GM10847 (cell line): ENCODE results near the gene SUV39H2.

Experiments used
- POLR2A ChIP-seq: IDR thresholded peaks from 2 replicates; pipeline ENCODE4 v1.6.1; 2011; ENCODE audit not compliant: insufficient read length; ENCODE audit errors: extremely low read depth

The SUV39H2 gene

DNA sequence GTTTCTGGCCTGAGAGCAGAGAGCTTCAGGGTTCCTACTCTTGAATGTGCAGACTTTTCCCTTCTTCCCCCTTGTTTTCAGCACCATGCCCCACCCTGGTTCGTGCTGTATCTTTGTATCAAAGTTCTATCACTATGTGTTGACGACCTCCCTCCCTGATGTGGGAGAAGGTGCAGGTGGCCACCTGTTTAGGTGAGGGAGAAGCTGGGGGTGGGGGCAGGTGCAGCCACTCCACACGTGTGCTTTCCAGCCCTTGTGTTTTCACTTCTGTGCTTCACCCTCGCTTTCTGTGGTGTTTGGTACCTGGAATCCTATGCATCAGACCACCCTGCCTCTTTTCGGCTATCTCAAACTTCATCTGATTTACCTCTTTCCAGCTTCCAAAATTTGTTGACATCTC is 19.6 kb upstream of the SUV39H2 start:
- no peak for TF ChIP-seq POLR2A

DNA sequence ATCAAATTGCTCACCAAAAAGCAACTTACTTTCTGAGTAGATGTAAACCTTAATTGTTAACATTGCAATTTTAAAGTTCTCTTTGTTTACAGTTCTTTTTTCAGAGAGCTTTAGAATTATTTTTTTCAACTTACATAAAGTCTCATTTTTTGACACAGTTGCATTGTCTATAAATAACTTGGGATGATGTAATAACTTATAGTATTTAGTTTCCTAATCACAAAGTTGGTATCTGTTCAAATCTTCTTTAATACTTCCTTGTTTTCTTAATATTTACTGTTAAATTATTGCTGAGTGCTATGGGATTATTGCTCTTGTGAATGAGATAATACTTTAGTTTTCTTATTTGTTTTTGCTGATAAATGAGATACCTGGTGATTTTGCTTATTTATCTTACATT is 18.9 kb upstream of the SUV39H2 start:
- no peak for TF ChIP-seq POLR2A

DNA sequence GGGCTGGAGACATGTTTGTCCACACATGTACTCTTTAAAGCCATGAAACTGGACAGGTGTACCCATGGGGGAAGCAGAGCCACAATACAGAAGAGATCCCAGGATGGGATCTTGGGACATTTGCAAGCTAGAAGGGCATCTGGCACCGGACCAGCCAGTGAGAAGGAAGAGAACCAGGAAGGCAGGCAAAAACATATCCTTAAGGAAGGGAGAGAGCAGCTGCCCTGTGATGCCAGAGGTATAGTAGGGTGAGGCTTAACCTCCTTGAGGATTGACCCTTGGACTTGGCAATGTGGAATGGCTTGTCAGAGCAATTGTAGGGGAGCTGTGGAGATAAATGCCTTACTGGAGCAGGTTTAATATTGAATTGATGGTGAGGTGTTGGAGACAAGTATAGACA is 17.9 kb upstream of the SUV39H2 start:
- no peak for TF ChIP-seq POLR2A

DNA sequence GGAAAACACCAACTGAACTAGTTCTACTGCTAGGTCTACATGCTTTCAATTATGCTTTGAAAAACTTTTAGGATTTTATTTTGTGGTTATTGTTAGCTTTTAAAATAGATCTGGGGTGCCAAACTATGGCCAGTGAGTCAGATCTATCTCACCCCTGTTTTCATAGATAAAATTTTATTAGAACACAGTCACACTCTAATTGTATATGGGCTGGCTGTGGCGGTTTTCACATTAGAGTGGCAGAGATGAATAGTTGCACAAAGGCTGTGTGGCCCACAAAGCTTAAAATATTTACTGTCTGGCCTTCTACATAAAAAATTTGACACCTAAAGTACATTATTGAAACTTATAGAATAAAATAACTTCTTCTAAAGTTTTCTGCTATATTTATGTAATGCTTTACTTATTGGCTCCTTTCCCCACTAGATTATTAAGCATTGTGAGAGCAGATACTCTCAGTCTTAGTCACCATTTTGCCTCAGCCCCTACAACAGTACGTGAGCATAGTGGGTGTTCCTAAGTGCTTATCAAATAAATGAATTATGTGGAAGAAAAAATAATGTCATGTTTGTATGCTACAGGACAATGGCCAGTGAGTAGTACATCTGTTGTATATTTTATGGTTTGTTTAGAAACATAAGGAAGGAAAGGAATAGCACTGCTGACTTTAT is 5.4 kb upstream of the SUV39H2 start:
- TF ChIP-seq POLR2A = no peak

DNA sequence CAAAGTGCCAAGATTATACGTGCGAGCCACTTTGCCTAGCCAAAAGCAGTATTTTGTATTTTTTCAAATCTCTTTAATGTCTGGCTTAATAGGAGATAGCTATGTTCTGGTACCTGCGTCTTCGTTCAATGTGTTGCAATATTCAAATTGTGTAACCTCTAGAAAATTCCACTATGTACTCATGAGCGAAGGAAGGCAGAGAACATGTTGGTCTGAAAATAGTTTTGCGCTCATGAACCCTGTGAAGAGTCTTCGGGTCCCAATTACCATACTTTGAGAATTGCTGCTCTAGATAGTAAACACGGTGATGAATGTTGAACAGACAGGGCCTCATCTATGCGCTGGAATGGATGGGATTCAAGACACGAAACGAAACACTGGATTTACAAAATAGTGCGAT is 2.7 kb upstream of the SUV39H2 start:
- TF ChIP-seq POLR2A = no peak

DNA sequence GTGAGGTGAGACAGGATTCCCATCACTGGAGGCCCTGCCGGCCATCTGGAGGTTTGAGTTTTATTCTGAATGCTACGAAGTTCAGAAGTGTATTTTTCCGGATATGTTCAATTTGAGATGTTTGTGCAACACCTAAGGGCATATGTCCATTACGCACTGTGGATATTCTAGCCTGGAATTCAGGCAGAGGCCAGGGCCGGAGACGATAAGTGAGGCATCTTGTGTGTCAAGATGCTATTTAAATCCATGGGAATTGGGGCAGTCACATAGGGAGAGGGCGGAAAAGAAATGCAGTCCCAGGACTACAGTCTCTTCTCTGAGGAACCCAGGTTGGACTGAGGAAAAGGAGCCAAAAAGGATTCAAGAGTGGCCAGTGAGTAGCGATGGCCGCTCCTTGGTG is 1.9 kb upstream of the SUV39H2 start:
- TF ChIP-seq POLR2A = no peak

DNA sequence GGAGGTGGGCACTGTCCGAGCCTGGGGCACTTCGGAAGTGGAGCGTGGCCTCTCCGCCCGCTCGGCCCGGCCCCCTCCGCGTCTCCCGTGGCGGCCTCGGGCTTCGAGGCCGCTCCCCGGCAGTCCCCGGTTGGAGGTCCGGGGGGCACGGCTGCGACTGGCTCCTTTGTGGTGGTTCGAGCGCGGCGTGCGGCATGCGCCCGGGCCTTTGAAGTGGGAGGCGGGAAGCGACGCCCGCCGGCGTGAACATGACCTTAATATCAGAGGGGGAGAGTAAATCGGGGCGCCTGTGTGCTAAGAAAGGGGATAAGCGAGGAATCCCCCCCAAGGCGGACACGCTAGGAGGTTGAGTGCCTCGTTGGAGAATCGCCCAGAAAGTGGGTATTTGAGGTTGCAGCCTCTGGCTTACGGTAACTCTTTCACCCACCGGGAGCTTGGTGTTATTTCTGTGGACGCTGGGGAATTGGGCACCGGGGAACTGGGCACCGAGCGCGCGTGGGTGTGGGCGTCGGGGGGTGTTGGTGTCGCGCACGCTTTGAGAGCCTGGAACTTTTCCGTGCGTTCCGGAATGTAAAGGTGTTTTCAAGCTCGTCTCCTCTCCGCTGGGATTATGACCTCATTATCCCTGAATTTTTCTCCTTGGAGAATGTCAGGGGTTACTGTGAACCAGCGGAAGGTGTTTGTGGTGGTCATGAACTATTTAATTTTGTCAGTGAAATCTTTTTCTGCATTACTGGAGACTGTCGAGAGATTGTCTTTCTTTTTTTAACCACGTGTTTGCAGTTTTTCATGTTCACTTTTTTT is 660 bp downstream of the SUV39H2 start:
- no peak for TF ChIP-seq POLR2A

DNA sequence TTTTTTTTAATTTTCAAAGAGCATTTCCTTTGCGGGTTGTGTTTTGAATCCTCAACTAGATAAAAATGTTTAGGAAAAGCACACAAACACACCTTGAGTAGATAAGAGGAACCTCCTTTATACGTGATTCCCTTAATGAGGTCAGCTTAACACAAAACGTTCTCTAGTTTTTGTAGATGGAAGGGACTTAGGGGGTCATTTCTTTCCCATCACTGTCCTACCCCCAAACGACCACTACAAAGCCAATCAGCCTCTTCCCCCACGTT is 1.2 kb downstream of the SUV39H2 start:
- TF ChIP-seq POLR2A = no peak

DNA sequence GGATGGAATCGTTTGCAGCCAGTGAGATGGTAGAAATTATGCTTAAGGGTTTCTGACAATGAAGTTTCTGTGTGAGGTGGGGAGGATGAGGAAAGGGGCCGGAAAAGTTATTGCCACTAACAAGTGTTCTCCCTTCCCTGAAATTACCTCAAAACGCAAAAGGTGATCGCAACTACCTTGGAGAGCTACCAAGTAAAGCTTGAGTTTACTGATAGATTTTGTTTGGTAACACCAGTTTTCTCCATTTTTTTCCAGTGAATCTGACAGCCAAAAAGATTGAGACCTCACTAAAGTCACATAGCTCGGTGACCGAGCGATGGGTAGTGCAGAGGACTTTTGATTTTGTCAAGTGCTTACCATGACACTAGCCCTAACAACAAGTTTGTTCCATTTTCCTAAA is 1.6 kb downstream of the SUV39H2 start:
- no peak for TF ChIP-seq POLR2A

DNA sequence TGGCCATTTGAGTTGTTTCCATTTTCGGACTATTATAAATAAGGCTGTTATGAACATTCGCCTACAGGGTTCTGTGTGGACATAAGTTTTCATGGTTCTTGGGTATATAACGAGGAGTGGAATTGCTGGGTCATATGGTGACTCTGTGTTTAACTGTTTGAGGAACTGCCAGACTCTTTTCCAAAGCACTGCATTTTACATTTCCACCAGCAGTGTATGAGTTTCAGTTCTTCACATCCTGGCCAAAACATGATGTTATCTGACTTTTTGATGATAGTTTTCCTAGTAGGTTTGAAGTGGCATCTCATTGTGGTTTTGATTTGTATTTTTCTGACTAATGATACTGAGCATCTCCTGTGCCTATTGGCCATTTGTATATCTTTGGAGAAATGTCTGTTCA is 5.4 kb downstream of the SUV39H2 start:
- TF ChIP-seq POLR2A = no peak

DNA sequence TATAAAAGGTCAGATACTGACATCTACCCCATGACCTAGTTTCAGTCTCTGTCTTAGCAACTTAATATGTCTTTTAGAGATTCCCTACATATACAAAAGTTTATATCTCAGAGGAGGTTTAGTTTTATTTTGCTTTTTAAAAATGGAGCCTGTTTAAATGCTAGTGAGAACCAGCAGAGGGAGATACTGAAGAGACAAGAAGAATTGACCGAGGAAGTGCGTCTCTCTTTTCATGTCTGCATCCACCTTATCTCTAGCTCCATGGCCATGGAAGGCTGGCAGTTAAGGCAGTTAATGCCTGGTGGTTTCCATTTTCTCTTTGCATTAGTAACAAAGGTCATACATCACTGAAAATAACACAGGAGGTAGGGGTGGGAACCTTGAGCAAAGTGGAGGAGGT is 10.7 kb downstream of the SUV39H2 start:
- TF ChIP-seq POLR2A = no peak

DNA sequence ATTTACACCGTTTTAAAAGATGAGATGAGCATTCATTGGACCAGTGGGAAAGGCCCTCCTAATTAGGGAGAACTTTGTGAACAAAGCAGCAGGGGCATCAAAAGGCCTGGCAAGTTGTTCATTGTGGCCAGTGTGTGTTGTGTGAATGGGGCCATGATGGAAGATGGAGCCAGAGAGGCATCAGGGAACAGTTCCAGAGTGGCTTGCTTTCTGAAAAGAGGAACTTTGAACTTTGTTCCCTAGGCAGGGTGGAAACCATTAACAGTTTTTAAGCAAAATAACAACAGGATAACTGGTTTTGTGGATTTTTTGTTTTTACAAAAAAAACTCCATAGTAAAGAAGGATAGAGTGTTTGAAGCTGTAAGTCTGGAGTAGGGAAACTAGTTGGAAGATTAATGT is 12.5 kb downstream of the SUV39H2 start:
- no peak for TF ChIP-seq POLR2A

DNA sequence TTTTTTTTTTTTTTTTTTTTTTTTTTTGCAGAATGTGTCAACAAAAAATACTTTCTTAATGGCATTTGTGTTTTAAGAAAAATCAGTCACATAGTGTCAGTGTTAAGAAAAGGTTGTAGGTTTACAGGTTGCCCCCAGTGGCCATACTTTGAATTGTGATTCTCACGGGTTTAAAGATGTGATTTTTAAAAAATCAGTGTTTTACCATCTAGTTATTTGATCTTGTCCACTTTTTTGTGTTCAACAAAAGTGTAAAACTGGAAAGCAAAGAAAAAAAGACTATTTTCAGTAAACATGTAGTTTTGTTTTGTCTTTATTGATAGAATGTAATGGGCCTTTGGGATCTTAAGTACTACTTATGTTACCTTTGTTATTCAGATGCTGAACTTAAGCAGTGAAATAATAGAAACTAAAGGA is 25.7 kb downstream of the SUV39H2 start:
- TF ChIP-seq POLR2A = no peak

DNA sequence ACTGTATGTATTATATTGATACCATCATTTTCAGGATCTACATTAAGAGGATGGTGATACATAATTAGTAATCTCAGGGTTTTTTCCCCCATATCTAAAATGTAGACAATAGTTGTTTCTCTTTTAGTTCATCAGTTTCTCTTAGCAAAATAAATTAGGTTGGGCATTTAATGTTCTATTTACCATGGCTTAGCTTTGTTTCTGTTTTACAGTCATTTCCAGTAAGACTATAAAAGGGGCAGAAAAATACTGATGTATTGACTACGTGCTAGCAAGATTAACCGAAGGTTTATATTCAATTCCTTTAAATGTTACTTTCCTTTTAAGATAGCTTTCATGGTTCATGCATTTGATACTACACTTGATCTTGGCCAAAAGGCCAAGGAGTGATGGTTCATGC is 26.2 kb downstream of the SUV39H2 start:
- TF ChIP-seq POLR2A = no peak

DNA sequence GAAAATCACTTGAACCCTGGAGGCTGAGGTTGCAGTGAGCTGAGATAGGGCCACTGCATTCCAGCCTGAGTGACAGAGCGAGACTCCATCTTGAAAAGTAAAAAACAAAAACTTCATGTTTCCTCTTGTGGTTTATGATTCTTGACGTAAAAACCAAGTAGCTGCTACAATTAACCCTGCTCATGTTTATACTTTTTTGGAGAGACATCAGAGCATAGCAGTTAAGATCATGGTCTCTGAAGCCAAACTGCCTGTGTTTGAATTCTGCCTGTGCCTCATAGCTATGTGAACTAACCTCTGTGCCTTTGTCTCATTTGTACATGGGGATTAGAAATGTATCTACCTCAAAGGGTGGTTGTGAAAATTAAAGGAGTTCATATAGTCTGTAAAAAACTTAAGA is 27.2 kb downstream of the SUV39H2 start:
- TF ChIP-seq POLR2A = no peak

DNA sequence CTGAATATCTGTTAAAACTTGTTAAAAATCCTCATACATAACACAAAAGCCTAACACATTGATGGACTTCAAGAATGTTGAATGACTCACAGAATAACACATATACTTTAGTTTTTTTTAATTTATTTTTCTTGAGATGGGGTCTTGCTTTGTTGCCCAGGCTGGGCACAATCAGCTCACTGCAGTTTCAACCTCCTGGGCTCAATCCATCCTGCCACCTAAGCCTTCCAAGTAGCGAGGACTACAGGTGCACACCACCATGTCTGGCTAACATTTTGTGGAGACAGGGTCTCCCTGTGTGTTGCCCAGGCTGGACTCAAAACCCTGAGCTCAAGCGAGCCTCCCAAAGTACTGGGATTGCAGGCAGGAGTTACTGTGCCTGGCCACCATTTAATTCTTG is 28.1 kb downstream of the SUV39H2 start:
- TF ChIP-seq POLR2A = no peak

DNA sequence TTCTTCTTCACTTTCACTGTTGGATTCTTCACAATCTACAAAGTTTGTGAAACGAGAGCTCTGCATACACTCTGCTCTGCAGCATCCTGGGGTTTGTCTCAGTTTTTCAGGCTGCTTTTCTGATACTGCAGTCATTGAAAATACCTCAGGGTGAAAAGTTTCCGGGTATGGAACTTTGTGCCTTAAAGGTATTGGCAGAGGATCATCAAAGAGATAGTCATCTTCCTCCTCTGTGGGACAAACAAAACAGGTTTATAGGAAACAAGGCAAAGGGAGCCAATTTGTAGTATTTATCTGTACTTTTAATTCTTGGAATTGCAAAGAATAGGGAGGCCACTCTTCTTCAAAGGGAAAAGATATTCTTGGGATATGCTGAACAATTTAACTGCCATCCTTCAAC is 30.4 kb downstream of the SUV39H2 start:
- TF ChIP-seq POLR2A = no peak

DNA sequence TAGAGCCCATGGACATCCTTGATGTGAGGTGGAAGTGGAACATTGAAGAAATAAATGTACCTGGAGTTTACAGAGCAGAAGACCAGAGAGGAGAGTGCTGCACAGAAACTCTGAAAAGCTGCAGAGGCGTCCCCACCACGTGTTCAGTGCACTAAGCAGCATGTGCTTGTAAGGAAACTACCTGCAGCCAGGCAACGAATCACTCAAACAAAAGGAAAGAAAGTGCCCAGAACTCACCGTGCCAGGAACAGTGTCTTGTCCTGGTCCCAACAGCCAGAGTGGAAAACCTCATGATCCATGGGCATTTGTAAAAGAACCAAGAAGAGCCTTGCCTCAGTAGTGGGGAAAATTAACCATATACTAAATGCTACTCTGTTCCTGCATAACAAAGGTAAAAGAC is 32.3 kb downstream of the SUV39H2 start:
- no peak for TF ChIP-seq POLR2A

DNA sequence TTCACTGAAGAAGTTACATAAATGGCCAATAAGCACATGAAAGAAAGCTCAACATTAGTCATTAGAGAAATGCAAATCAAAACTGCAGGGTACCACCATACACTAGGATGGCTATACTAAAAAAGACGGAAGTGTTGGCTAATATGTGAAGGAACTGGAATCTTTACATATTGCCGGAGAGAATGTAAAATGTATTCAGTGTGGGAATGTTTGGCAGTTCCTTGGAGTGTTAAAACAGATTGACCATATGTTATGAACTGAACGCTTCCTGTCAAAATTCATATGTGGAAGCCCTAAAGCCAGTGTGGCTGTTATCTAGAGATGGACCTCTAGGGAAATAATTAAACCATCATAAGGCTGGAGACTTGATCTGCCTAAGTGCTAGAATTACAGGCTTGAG is 33.1 kb downstream of the SUV39H2 start:
- TF ChIP-seq POLR2A = no peak
